ENCODE measurements around the gene FAAH.

Gene FAAH

GRCh38 chr1:46406881-46407608, 12.9 kb downstream of the FAAH start:
- no peak for FAIRE-seq
- DNase-seq (ENCODE audit: insufficient read length, low spot score), result no peak
- no peak for TF ChIP-seq CTCF (IDR thresholded peaks at IDR 0.05; ENCODE audit: insufficient read depth, missing control alignments)

- no peak for TF ChIP-seq CTCF (IDR thresholded peaks at IDR 0.05; ENCODE audit: insufficient read depth, missing control alignments)
- DNase-seq (ENCODE audit: insufficient read length, low spot score) (no peak), FAIRE-seq (no peak)
Measured at GRCh38 chr1:46407636-46408035, 13.5 kb downstream of the FAAH start.

- FAIRE-seq (no peak), DNase-seq (ENCODE audit: insufficient read length, low spot score) (no peak)
Measured at GRCh38 chr1:46408356-46409062, 14.4 kb downstream of the FAAH start.

GRCh38 chr1:46409063-46409372, 14.9 kb downstream of the FAAH start:
- no peak for TF ChIP-seq CTCF (IDR thresholded peaks at IDR 0.05; ENCODE audit: insufficient read depth, missing control alignments)
- DNase-seq (ENCODE audit: insufficient read length, low spot score), result no peak
- FAIRE-seq, result no peak

More at GRCh38 chr1:46408356-46409062, 14.4 kb downstream of the FAAH start:
- TF ChIP-seq CTCF (IDR thresholded peaks at IDR 0.05; ENCODE audit: insufficient read depth, missing control alignments), result no peak

- TF ChIP-seq CTCF (IDR thresholded peaks at IDR 0.05; ENCODE audit: insufficient read depth, missing control alignments), result no peak
- no peak for DNase-seq (ENCODE audit: insufficient read length, low spot score)
Measured at GRCh38 chr1:46410156-46411009, 16.3 kb downstream of the FAAH start.

GRCh38 chr1:46411010-46411405, 16.9 kb downstream of the FAAH start:
- DNase-seq (ENCODE audit: insufficient read length, low spot score), result no peak
- TF ChIP-seq CTCF (IDR thresholded peaks at IDR 0.05; ENCODE audit: insufficient read depth, missing control alignments), result no peak
- FAIRE-seq, result no peak

More at GRCh38 chr1:46410156-46411009, 16.3 kb downstream of the FAAH start:
- FAIRE-seq, result no peak

Data from D721Med (cell line).